NOMO-1 (cell line): ENCODE results near the gene TMCO2.

Experiments used
- DNase-seq, 2 experiments: peaks; one replicate each; lab custom pipeline; 2025; ENCODE audit not compliant: unreplicated experiment in 2 of 2; lab: John Stamatoyannopoulos, UW

The TMCO2 gene

GRCh38 chr1:40257313-40257687 is 9.6 kb downstream of the TMCO2 start:
- DNase-seq, result peak in 1 of 2 experiments; percentile 65

- DNase-seq, result peak; percentile 92 to 97
These were observed 10.1 kb downstream of the TMCO2 start, which contains the start of gene ZMPSTE24 for GRCh38 chr1:40257688-40258444. TSS of gene ZMPSTE24 (plus strand) at chr1:40258236. CDS start at chr1:40258272, 36 bp downstream.

- peak in 1 of 2 experiments; percentile 10 for DNase-seq
These were observed 10.7 kb downstream of the TMCO2 start for GRCh38 chr1:40258445-40258769.

GRCh38 chr1:40264354-40264781 is 16.6 kb downstream of the TMCO2 start:
- no peak for DNase-seq

GRCh38 chr1:40265298-40265697 is 17.6 kb downstream of the TMCO2 start:
- no peak for DNase-seq

- no peak for DNase-seq
These were observed 18.2 kb downstream of the TMCO2 start for GRCh38 chr1:40265919-40266318.

- no peak for DNase-seq
These were observed 19.2 kb downstream of the TMCO2 start for GRCh38 chr1:40266786-40267535.

- DNase-seq, result no peak
These were observed 20.0 kb downstream of the TMCO2 start for GRCh38 chr1:40267767-40268187.

- DNase-seq, result no peak
These were observed 20.5 kb downstream of the TMCO2 start for GRCh38 chr1:40268211-40268610.

- DNase-seq, result no peak
These were observed 22.6 kb downstream of the TMCO2 start for GRCh38 chr1:40270152-40270834.

GRCh38 chr1:40272653-40273213 is 25.0 kb downstream of the TMCO2 start:
- no peak for DNase-seq

GRCh38 chr1:40273547-40274166 is 25.9 kb downstream of the TMCO2 start:
- DNase-seq, result no peak

- no peak for DNase-seq
These were observed 26.6 kb downstream of the TMCO2 start for GRCh38 chr1:40274331-40274730.

GRCh38 chr1:40276122-40276521 is 28.4 kb downstream of the TMCO2 start:
- no peak for DNase-seq

- DNase-seq, result no peak
These were observed 34.1 kb downstream of the TMCO2 start for GRCh38 chr1:40281853-40282252.

GRCh38 chr1:40291293-40291692 is 43.6 kb downstream of the TMCO2 start:
- DNase-seq, result no peak

- DNase-seq, result no peak
These were observed 51.9 kb downstream of the TMCO2 start for GRCh38 chr1:40299366-40300248.

- no peak for DNase-seq
These were observed 52.5 kb downstream of the TMCO2 start for GRCh38 chr1:40300249-40300567.

GRCh38 chr1:40300651-40301050 is 52.9 kb downstream of the TMCO2 start:
- DNase-seq, result no peak

GRCh38 chr1:40301066-40301465 is 53.3 kb downstream of the TMCO2 start:
- no peak for DNase-seq
